ENCODE results near the gene ZNF324B.

GRCh38 chr19:58456111-58456510 is 4.7 kb downstream of the ZNF324B start:
- TF ChIP-seq, protein P1, sequence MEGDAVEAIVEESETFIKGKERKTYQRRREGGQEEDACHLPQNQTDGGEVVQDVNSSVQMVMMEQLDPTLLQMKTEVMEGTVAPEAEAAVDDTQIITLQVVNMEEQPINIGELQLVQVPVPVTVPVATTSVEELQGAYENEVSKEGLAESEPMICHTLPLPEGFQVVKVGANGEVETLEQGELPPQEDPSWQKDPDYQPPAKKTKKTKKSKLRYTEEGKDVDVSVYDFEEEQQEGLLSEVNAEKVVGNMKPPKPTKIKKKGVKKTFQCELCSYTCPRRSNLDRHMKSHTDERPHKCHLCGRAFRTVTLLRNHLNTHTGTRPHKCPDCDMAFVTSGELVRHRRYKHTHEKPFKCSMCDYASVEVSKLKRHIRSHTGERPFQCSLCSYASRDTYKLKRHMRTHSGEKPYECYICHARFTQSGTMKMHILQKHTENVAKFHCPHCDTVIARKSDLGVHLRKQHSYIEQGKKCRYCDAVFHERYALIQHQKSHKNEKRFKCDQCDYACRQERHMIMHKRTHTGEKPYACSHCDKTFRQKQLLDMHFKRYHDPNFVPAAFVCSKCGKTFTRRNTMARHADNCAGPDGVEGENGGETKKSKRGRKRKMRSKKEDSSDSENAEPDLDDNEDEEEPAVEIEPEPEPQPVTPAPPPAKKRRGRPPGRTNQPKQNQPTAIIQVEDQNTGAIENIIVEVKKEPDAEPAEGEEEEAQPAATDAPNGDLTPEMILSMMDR (IDR thresholded peaks at IDR 0.05): no peak
- no peak for TF ChIP-seq EP300 (IDR thresholded peaks at IDR 0.05)
